RPMI7951 (cell line): Measurements from ENCODE around the gene TUBD1. TPM values are rescaled to one million over a fixed set of nuclear protein-coding genes. Genes with fewer than 3 reads are reported as not detected.

Source experiments
- DNase-seq: peaks from one replicate; pipeline ENCODE4 v3.0.0-alpha.2; 2012; ENCODE audit warnings: low read depth
- total RNA-seq: library from RNA; depleted of rRNA; stranded (reverse); fragments of >200 nt; shearing (Covaris generic); gene quantifications from 2 replicates; pipeline ENCODE4 v1.2.3, GENCODE V29; 2014; rRNA removed

The TUBD1 gene
- total RNA-seq, 1 experiment from 2014 or later = 9.7 TPM

DNA sequence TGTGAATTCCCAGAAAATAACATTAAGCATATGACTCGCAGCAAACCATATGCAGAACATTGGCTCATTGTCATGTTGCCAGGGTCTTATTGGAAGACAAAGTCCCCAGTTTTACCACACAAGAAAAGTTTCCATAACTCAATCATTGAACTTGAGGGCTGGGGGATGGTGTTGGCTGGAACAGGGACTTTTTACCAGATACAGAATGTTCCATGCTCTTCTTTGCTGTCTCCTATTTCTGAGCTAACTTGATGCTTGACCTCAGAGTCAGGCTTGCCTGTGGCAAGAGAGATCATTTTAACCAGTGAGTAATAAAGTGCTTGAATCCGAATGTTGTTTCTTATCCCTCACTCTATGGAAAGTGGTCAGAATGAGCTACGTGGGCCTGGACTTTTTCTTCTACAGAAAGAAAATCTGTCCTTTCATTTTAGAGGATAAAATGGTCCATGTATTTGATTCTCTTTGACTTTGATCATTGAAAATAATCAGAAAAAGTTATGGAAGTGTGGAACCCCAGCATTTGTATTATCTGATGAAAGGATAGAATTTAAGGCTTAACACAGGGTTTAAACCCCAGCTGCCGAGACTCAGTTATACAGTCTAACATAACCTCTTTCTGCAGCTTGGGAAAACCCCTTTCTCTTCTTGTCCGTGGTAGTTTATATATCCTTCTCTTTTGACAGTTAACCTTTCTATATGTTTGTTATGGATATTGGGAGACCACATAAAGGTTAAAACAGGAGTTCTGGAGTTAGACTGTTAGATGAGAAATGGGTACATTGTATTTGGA is 67.0 kb downstream of the TUBD1 start:
- peak; percentile 87 for DNase-seq

DNA sequence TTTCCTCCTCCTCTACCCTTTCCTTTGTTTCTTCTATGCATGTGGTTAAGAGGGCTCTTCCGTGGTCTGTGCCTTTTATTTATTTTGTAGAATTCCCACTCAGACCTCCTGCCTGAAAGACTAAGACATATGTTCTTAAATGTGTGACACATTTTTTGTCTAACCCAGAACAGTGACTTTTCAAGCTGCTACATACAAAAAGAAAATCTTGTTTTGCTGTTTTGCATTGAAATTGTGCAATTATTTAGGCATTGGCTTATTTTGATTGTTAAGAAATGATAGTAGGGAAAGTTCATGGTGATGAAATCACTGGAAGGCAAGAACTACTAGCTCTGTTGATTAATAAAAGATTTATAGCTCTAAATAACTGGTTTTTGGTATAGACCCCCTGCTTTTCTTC is 76.8 kb downstream of the TUBD1 start:
- no peak for DNase-seq

DNA sequence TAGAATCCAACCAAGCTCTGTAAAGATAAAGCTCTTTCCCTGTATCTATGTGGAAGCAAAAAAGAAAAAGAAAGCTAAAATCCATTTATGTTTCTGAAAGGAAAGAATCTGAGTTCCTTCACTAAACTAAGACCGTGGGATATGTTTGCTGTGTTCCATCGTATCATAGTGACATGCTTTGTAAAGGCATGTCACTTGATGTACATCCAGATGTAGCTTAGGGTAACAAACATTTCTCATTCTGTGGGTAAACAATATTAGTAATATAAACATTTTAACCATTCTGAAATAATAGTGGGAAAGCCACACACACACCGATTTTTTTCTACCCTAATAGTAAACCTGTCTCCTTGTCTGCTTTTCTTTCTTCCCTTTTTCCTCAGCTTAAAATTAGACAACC is 78.1 kb downstream of the TUBD1 start:
- no peak for DNase-seq

DNA sequence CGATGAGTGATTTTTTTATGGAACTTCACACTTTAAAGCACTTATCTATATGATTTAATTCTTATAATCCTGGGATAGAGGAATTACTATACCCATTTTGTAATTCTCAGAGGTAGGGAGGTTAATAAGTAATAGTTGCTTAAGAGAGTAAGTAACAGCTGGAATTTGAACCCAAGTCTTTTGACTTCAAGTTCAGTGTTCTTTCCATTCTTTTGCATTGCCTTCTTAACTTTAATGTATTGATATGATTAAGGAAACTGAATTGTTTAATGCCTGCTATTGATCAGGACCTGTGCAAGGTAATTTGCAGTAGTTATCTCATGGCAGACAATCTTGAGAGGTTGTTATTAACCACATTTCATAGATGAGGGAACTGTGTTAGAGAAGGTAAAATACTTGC is 78.5 kb downstream of the TUBD1 start:
- DNase-seq = no peak

DNA sequence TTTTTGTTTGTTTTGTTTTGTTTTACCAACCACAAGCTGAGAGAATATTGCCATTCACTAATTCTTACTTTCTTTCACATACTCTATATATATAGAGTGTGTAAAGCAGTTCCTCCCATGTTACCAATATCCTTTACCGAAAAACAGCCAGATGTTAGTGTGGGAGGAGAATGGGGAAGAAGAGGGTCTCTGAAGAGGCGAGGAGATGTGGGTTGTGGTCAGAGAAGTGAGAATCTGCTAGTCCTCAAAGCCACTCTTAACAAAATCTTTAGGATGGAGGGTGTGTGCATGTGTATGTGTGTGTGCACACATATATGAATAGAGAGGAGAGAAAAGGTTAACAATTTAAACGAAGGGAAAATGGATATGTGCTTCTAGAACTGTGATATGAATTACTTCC is 80.6 kb downstream of the TUBD1 start:
- no peak for DNase-seq

DNA sequence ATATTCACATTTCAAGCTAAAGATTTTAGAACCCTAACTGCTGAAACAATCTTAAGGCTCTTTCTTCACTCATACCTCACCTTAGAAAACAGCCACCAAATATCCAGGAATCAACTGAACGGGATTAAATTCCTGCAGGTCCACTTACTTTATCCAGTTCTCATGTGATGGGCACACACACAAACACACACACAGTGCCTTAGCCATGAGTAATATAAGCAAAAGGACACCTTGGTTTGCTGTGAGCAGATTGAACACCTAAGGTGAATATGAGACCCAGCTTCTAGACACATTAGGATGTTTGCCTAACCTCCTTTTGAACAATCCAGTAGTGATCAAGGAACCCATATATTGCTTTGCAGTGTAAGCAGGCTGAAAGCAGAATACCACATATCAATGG is 81.5 kb downstream of the TUBD1 start:
- DNase-seq = no peak

DNA sequence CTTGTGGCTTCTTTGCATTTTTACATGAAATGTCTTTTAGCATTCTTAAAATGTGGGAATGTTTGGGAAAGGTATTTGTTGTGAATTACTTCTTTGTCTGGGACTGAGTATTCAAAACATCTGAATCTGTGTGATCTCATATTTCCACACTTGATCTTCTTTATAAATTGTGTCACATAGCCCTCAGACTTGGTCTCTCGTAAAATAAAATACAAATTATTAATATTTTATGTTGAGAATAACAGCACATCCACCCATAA is 81.9 kb downstream of the TUBD1 start:
- DNase-seq = no peak

Other genes starting within 250 kb of the TUBD1 start
- 19.1 and 30.6 TPM in 2 replicates for gene PTRH2, start 185.5 kb downstream of the TUBD1 start, total RNA-seq
- 211 and 212 TPM in 2 replicates for gene VMP1, start 185.3 kb downstream of the TUBD1 start, total RNA-seq
- gene RPS6KB1, start 178 bp upstream of the TUBD1 start, total RNA-seq = 12.4 and 17.4 TPM in 2 replicates
- 18.2 and 25.4 TPM in 2 replicates for gene RNFT1, start 71.8 kb upstream of the TUBD1 start, total RNA-seq
- gene HEATR6, start 186.0 kb upstream of the TUBD1 start, total RNA-seq = 10.4 and 14.7 TPM in 2 replicates